Liver (tissue), 9 donors: Measurements from ENCODE around the gene ILDR1. TPM values are rescaled to one million over a fixed set of nuclear protein-coding genes. Genes with fewer than 3 reads are reported as not detected.

Experiments used
- DNase-seq: peaks from one replicate; pipeline ENCODE4 v3.0.0-alpha.2; 2017; ENCODE audit warnings: low spot score
- H3K27ac ChIP-seq, 2 donors: one replicate each; pipeline ENCODE4 v1.7.0; 2013; ENCODE audit warnings: inconsistent platforms in 2 of 2, low read length in 2 of 2, control low read depth in 1 of 2, low read depth in 1 of 2, mild to moderate bottlenecking in 1 of 2
- H3K27me3 ChIP-seq, 4 donors: one replicate each; pipeline versions ENCODE4 v1.6.1 to v1.7.0; 2013; ENCODE audit warnings: low read length in 3 of 4, inconsistent platforms in 1 of 4, mild to moderate bottlenecking in 1 of 4, moderate library complexity in 1 of 4; ENCODE audit not compliant: control insufficient read depth in 4 of 4, insufficient read depth in 4 of 4
- H3K36me3 ChIP-seq, 4 donors: one replicate each; pipeline versions ENCODE4 v1.6.1 to v1.7.0; 2013; ENCODE audit warnings: low read length in 3 of 4, mild to moderate bottlenecking in 3 of 4, low read depth in 1 of 4, moderate library complexity in 1 of 4; ENCODE audit not compliant: control insufficient read depth in 4 of 4, insufficient read depth in 3 of 4
- H3K4me1 ChIP-seq, 4 donors: one replicate each; pipeline versions ENCODE4 v1.6.1 to v1.7.0; 2013; ENCODE audit warnings: low read length in 3 of 4, mild to moderate bottlenecking in 3 of 4, moderate library complexity in 1 of 4; ENCODE audit not compliant: control insufficient read depth in 4 of 4, insufficient read depth in 4 of 4
- H3K4me3 ChIP-seq, 3 donors: one replicate each; pipeline versions ENCODE4 v1.6.1 to v1.7.0; 2013; ENCODE audit warnings: low read length in 3 of 3, control low read depth in 1 of 3, low read depth in 1 of 3, mild to moderate bottlenecking in 1 of 3
- H3K9ac ChIP-seq, 2 donors: one replicate each; pipeline ENCODE4 v1.7.0; 2013; ENCODE audit warnings: low read length in 2 of 2, mild to moderate bottlenecking in 2 of 2, moderate library complexity in 2 of 2, control low read depth in 1 of 2, low read depth in 1 of 2
- H3K9me3 ChIP-seq, 4 donors: one replicate each; pipeline versions ENCODE4 v1.6.1 to v1.7.0; 2013; ENCODE audit warnings: low read length in 3 of 4; ENCODE audit not compliant: control insufficient read depth in 4 of 4
- ATF3 ChIP-seq: IDR thresholded peaks from 2 replicates; pipeline ENCODE4 v1.6.1; 2016; ENCODE audit warnings: antibody characterized with exemption
- CTCF ChIP-seq: fragments of 150-350 bp; IDR thresholded peaks from 2 replicates; pipeline ENCODE4 v1.5.1; 2017; ENCODE audit warnings: improper control_type of control experiment, low read depth, low read length; ENCODE audit not compliant: missing input control
- EGR1 ChIP-seq, 2 donors: IDR thresholded peaks; 2 replicates each; pipeline ENCODE4 v1.6.1; 2016 to 2018; ENCODE audit warnings: antibody characterized with exemption in 2 of 2, low read depth in 2 of 2
- FOXA1 ChIP-seq: IDR thresholded peaks from 2 replicates; pipeline ENCODE4 v1.6.1; 2016; ENCODE audit warnings: antibody characterized with exemption
- FOXA2 ChIP-seq: IDR thresholded peaks from 2 replicates; pipeline ENCODE4 v1.6.1; 2016; ENCODE audit warnings: antibody characterized with exemption
- GABPA ChIP-seq, 2 donors: IDR thresholded peaks in 1 of 2; conservative IDR thresholded peaks in 1 of 2; 2 replicates each; pipeline ENCODE4 v1.6.1; 2016; ENCODE audit warnings: antibody characterized with exemption in 2 of 2, mild to moderate bottlenecking in 1 of 2, moderate library complexity in 1 of 2
- HNF4A ChIP-seq, 2 donors: conservative IDR thresholded peaks; 2 replicates each; pipeline ENCODE4 v1.6.1; 2016; ENCODE audit warnings: antibody characterized with exemption in 2 of 2, mild to moderate bottlenecking in 2 of 2
- HNF4G ChIP-seq: IDR thresholded peaks from 2 replicates; pipeline ENCODE4 v1.6.1; 2016; ENCODE audit warnings: antibody characterized with exemption
- JUND ChIP-seq, 2 donors: IDR thresholded peaks; 2 replicates each; pipeline ENCODE4 v1.6.1; 2016; ENCODE audit warnings: antibody characterized with exemption in 2 of 2
- MAX ChIP-seq: IDR thresholded peaks from 2 replicates; pipeline ENCODE4 v1.6.1; 2016; ENCODE audit warnings: antibody characterized with exemption
- NR2F2 ChIP-seq: IDR thresholded peaks from 2 replicates; pipeline ENCODE4 v1.6.1; 2016; ENCODE audit warnings: antibody characterized with exemption
- RAD21 ChIP-seq, 2 donors: IDR thresholded peaks; 2 replicates each; pipeline ENCODE4 v1.6.1; 2016; ENCODE audit warnings: antibody characterized with exemption in 2 of 2, mild to moderate bottlenecking in 2 of 2
- REST ChIP-seq: IDR thresholded peaks from 2 replicates; pipeline ENCODE4 v1.6.1; 2016; ENCODE audit warnings: antibody characterized with exemption, mild to moderate bottlenecking
- RXRA ChIP-seq, 2 donors: IDR thresholded peaks; 2 replicates each; pipeline ENCODE4 v1.6.1; 2017 to 2018; ENCODE audit warnings: antibody characterized with exemption in 2 of 2, mild to moderate bottlenecking in 1 of 2
- SP1 ChIP-seq: IDR thresholded peaks from 2 replicates; pipeline ENCODE4 v1.6.1; 2018; ENCODE audit warnings: antibody characterized with exemption, mild to moderate bottlenecking
- TAF1 ChIP-seq: conservative IDR thresholded peaks from 2 replicates; pipeline ENCODE4 v1.6.1; 2016; ENCODE audit warnings: antibody characterized with exemption, mild to moderate bottlenecking
- YY1 ChIP-seq: IDR thresholded peaks from 2 replicates; pipeline ENCODE4 v1.6.1; 2016; ENCODE audit warnings: antibody characterized with exemption, mild to moderate bottlenecking
- ZBTB33 ChIP-seq: IDR thresholded peaks from 2 replicates; pipeline ENCODE4 v1.6.1; 2016; ENCODE audit warnings: antibody characterized with exemption
- WGBS: extraction: QIAGEN DNeasy Blood & Tissue Kit; methylation state at CpG from one replicate; pipeline ENCODE4 v1.1.7; 2013; 5-methylcytosine and 5-hydroxymethylcytosine counted together
- polyA plus RNA-seq, 2 donors: library from polyadenylated mRNA; stranded (reverse) in 1 of 2; unstranded in 1 of 2; fragments of 200-250 nt in 1 of 2; fragments of >200 nt in 1 of 2; fragmentation: Nextera tagmentation in 1 of 2; extraction: Ambion mirVana in 1 of 2; gene quantifications; one replicate each; pipeline versions ENCODE4 v1.2.1 to v1.2.3, GENCODE V29; 2013 to 2015
- total RNA-seq, 2 donors: library from RNA; depleted of rRNA; stranded (reverse); fragments of >200 nt; gene quantifications; one replicate each; pipeline ENCODE4 v1.2.3, GENCODE V29; 2014
- donor health status: healthy.
- donor health status: healthy.
- donor health status: healthy.
- donor health status: healthy.
- donor health status: healthy.

The ILDR1 gene
- total and polyA plus RNA-seq, 4 donors = 0.07 to 1.7 (median 0.19) TPM

GRCh38 chr3:122006267-122006666, 15.8 kb downstream of the ILDR1 start:
- Histone ChIP-seq H3K4me3 (no peak overlapping the region), H3K4me1 (no peaks in the 10 kb centered on the region), H3K27me3 (no peaks in the 10 kb centered on the region), H3K27ac (no peak overlapping the region), H3K9me3 (no peaks in the 10 kb centered on the region), H3K9ac (no peak overlapping the region), H3K36me3 (peaks cover 0 to 2% (median 0%) of the 10 kb centered on the region in 4 donors)
- 86% methylated on average over 2 of the region's 2 CpGs for WGBS
- no peak for TF ChIP-seq RAD21 (IDR thresholded peaks at IDR 0.05)
- no peak for TF ChIP-seq MAX
- no peak for TF ChIP-seq ZBTB33
- TF ChIP-seq RXRA (IDR thresholded peaks at IDR 0.05) = no peak
- no peak for TF ChIP-seq FOXA2
- no peak for DNase-seq

- no peaks in the 10 kb centered on the region for H3K27me3 ChIP-seq
- no peaks in the 10 kb centered on the region for H3K9me3 ChIP-seq
- H3K4me3 ChIP-seq = no peak overlapping the region
- whole genome bisulfite sequencing = 89% methylated on average over 13 of the region's 13 CpGs
- no peak overlapping the region for H3K9ac ChIP-seq
- DNase-seq = no peak
- TF ChIP-seq HNF4A (conservative IDR thresholded peaks at IDR 0.05) (no peak), HNF4G (no peak), REST (no peak), RXRA (IDR thresholded peaks at IDR 0.05) (no peak), MAX (no peak), SP1 (no peak), ZBTB33 (no peak), CTCF (no peak), TAF1 (no peak), EGR1 (IDR thresholded peaks at IDR 0.05; ENCODE audit: low read depth in 2 of 2) (no peak), JUND (IDR thresholded peaks at IDR 0.05) (no peak), FOXA1 (no peak), ATF3 (no peak), YY1 (no peak), NR2F2 (no peak), RAD21 (IDR thresholded peaks at IDR 0.05) (no peak), GABPA (IDR thresholded peaks at IDR 0.05 in 1 of 2, conservative IDR thresholded peaks at IDR 0.05 in 1 of 2) (no peak), FOXA2 (no peak)
- H3K27ac ChIP-seq = no peak overlapping the region
- peaks cover 0 to 2% (median 0%) of the 10 kb centered on the region in 4 donors for H3K36me3 ChIP-seq
- H3K4me1 ChIP-seq = no peaks in the 10 kb centered on the region
Observed at GRCh38 chr3:122004991-122005565, 17.0 kb downstream of the ILDR1 start.
